Left ventricle myocardium inferior (tissue), 1 donor: ENCODE measurements around the gene SHC2. TPM values are rescaled to one million over a fixed set of nuclear protein-coding genes. Genes with fewer than 3 reads are reported as not detected.
"Not testable (repeated sequence)": the region's sequence is repeated elsewhere in the genome, so short reads cannot be mapped to it uniquely, and the experiment has no call there.

Source experiments
- DNase-seq: peaks from one replicate; pipeline ENCODE4 v3.0.0-alpha.2; 2020
- H3K27ac ChIP-seq: fragments of 200-600 bp; replicated peaks from 2 replicates; pipeline ENCODE4 v1.8.0; 2021
- H3K27me3 ChIP-seq: fragments of 200-600 bp; 2 replicates; pipeline ENCODE4 v1.8.0; 2021; ENCODE audit warnings: low read depth
- H3K36me3 ChIP-seq: fragments of 200-600 bp; 2 replicates; pipeline ENCODE4 v1.8.0; 2021
- H3K4me1 ChIP-seq: fragments of 200-600 bp; 2 replicates; pipeline ENCODE4 v1.8.0; 2021
- H3K4me3 ChIP-seq: fragments of 200-600 bp; 2 replicates; pipeline ENCODE4 v1.8.0; 2021; ENCODE audit warnings: mild to moderate bottlenecking, moderate library complexity
- H3K9me3 ChIP-seq: fragments of 200-600 bp; replicated peaks from 2 replicates; pipeline ENCODE4 v1.8.0; 2021
- CTCF ChIP-seq: fragments of 200-600 bp; IDR thresholded peaks from 2 replicates; pipeline ENCODE4 v1.8.0; 2021; ENCODE audit warnings: antibody characterized with exemption, mild to moderate bottlenecking, borderline replicate concordance
- intact Hi-C: fragments of 100-400 bp; cut with micrococcal nuclease; formaldehyde crosslinking; loops from one replicate; pipeline ENCODE4 v1.11.0; 2022
- total RNA-seq: library from RNA; stranded (reverse); fragmentation: NEBNext Ultra II Directional; extraction: Animal tissue kit (Norgen Biotek cat#: 25700); gene quantifications from one replicate; pipeline ENCODE4 v1.2.1, GENCODE V29; 2021
- donor health status: DM: no; HTN: yes; CAD: no; lungs with severe emphysema.

SHC2 gene
- total RNA-seq, 1 donor from 2014 or later = 11.3 TPM

GRCh38 chr19:456547-457110 is 4.2 kb downstream of the SHC2 start:
- Histone ChIP-seq H3K27ac (no peak overlapping the region), H3K4me1 (peaks cover 14% of the 10 kb centered on the region), H3K4me3 (no peak overlapping the region), H3K27me3 (no peaks in the 10 kb centered on the region), H3K36me3 (peaks cover 10% of the 10 kb centered on the region), H3K9me3 (no peaks in the 10 kb centered on the region)
- intact Hi-C loops = no loop called here
- no peak for DNase-seq
- no peak for TF ChIP-seq CTCF

GRCh38 chr19:455851-456546 is 4.8 kb downstream of the SHC2 start:
- no peaks in the 10 kb centered on the region for H3K27me3 ChIP-seq
- no peak for TF ChIP-seq CTCF
- H3K36me3 ChIP-seq = peaks cover 10% of the 10 kb centered on the region
- peaks cover 8% of the 10 kb centered on the region for H3K4me1 ChIP-seq
- no peak overlapping the region for H3K27ac ChIP-seq
- intact Hi-C loops = no loop called here
- no peaks in the 10 kb centered on the region for H3K9me3 ChIP-seq
- no peak for DNase-seq
- H3K4me3 ChIP-seq = no peak overlapping the region

- intact Hi-C loops = no loop called here
- peaks cover 7% of the 10 kb centered on the region for H3K4me1 ChIP-seq
- no peaks in the 10 kb centered on the region for H3K9me3 ChIP-seq
- no peaks in the 10 kb centered on the region for H3K27me3 ChIP-seq
- no peak overlapping the region for H3K27ac ChIP-seq
- H3K4me3 ChIP-seq = no peak overlapping the region
- no peak for TF ChIP-seq CTCF
- H3K36me3 ChIP-seq = peaks cover 10% of the 10 kb centered on the region
- no peak for DNase-seq
These were observed 5.7 kb downstream of the SHC2 start for GRCh38 chr19:455031-455705.

GRCh38 chr19:453606-454005 is 7.2 kb downstream of the SHC2 start:
- Histone ChIP-seq H3K36me3 (peaks cover 10% of the 10 kb centered on the region), H3K27me3 (no peaks in the 10 kb centered on the region), H3K9me3 (no peaks in the 10 kb centered on the region), H3K4me1 (peaks cover under 1% of the 10 kb centered on the region), H3K4me3 (no peak overlapping the region), H3K27ac (no peak overlapping the region)
- intact Hi-C loops = no loop called here
- TF ChIP-seq CTCF = no peak
- no peak for DNase-seq

GRCh38 chr19:452829-453228 is 8.0 kb downstream of the SHC2 start:
- no peak overlapping the region for H3K4me3 ChIP-seq
- no peak for TF ChIP-seq CTCF
- DNase-seq = no peak
- H3K27me3 ChIP-seq = no peaks in the 10 kb centered on the region
- peaks cover 8% of the 10 kb centered on the region for H3K4me1 ChIP-seq
- intact Hi-C loops = no loop called here
- no peaks in the 10 kb centered on the region for H3K9me3 ChIP-seq
- H3K36me3 ChIP-seq = peaks cover 10% of the 10 kb centered on the region
- H3K27ac ChIP-seq = no peak overlapping the region

- peaks cover 16% of the 10 kb centered on the region for H3K4me1 ChIP-seq
- H3K27ac ChIP-seq, H3K4me3 ChIP-seq, intact Hi-C loops, DNase-seq, H3K9me3 ChIP-seq, H3K36me3 ChIP-seq, H3K27me3 ChIP-seq: not testable (repeated sequence)
These were observed 9.8 kb downstream of the SHC2 start for GRCh38 chr19:450912-451481.
